Caco-2 (cell line): ENCODE measurements around the gene EXOC6B. TPM values are rescaled to one million over a fixed set of nuclear protein-coding genes. Genes with fewer than 3 reads are reported as not detected.

Experiments
- BruUV-seq: library from RNA; stranded (reverse); fragments of 400-500 nt; replicated peaks from 2 replicates; lab custom pipeline; 2021; lab: Mats Ljungman, UMichigan
- CTCF ChIA-PET: fragments of 300-600 bp; sonication (Branson Sonifier 250); formaldehyde crosslinking; loops from one replicate; lab custom pipeline; 2022; ENCODE audit warnings: antibody characterized with exemption; lab: Charles Lee
- POLR2A ChIA-PET: fragments of 300-600 bp; sonication (Branson Sonifier 250); formaldehyde crosslinking; loops from one replicate; lab custom pipeline; 2022; ENCODE audit warnings: antibody characterized with exemption; lab: Charles Lee
- DNase-seq, 2 experiments: peaks; one replicate each; pipeline versions ENCODE4 v3.0.0 to v3.0.0-alpha.2; 2020 to 2022
- H3K27me3 ChIP-seq: replicated peaks from 2 replicates; pipeline ENCODE4 v1.6.0; 2011; ENCODE audit warnings: low read length; ENCODE audit not compliant: control insufficient read depth, insufficient read depth
- H3K36me3 ChIP-seq: 2 replicates; pipeline ENCODE4 v1.5.1; 2011; ENCODE audit warnings: low read length; ENCODE audit not compliant: control insufficient read depth, insufficient read depth
- H3K4me1 ChIP-seq: fragments of 250-450 bp; sonication (Bioruptor Pico); 2 replicates; pipeline ENCODE4 v1.5.1; 2020; ENCODE audit warnings: mild to moderate bottlenecking
- H3K4me3 ChIP-seq: 2 replicates; pipeline ENCODE4 v1.5.1; 2011; ENCODE audit warnings: low read depth, mild to moderate bottlenecking, control low read depth, low read length
- H3K9me3 ChIP-seq: fragments of 250-450 bp; sonication (Bioruptor Pico); 2 replicates; pipeline ENCODE4 v1.5.1; 2020; ENCODE audit warnings: mild to moderate bottlenecking, moderate library complexity
- H3K27ac Mint-ChIP-seq: one replicate; pipeline ENCODE4 v1.8.0; 2022; ENCODE audit warnings: mixed read lengths; ENCODE audit not compliant: unreplicated experiment
- H3K27me3 Mint-ChIP-seq: one replicate; pipeline ENCODE4 v1.8.0; 2022; ENCODE audit warnings: mixed read lengths; ENCODE audit not compliant: insufficient read depth, unreplicated experiment
- H3K36me3 Mint-ChIP-seq: one replicate; pipeline ENCODE4 v1.8.0; 2022; ENCODE audit warnings: mild to moderate bottlenecking, mixed read lengths; ENCODE audit not compliant: insufficient read depth, unreplicated experiment
- H3K4me1 Mint-ChIP-seq: one replicate; pipeline ENCODE4 v1.8.0; 2022; ENCODE audit warnings: low read depth, mixed read lengths; ENCODE audit not compliant: unreplicated experiment
- H3K4me3 Mint-ChIP-seq: one replicate; pipeline ENCODE4 v1.8.0; 2022; ENCODE audit warnings: mild to moderate bottlenecking, moderate library complexity, mixed read lengths; ENCODE audit not compliant: unreplicated experiment
- H3K9me3 Mint-ChIP-seq: one replicate; pipeline ENCODE4 v1.8.0; 2022; ENCODE audit warnings: mixed read lengths; ENCODE audit not compliant: unreplicated experiment
- intact Hi-C: fragments of 100-400 bp; cut with micrococcal nuclease; formaldehyde crosslinking; loops from one replicate; pipeline ENCODE4 v1.10.0; 2022; ENCODE audit not compliant: unreplicated experiment
- total RNA-seq: library from RNA; stranded (reverse); gene quantifications from 2 replicates; pipeline ENCODE4 v1.2.3, GENCODE V29; 2022
- TF ChIP-seq, protein P1 (sequence below), 2 experiments: fragments of 200-600 bp in 1 of 2; IDR thresholded peaks; 1 replicate in 1 of 2; 2 replicates in 1 of 2; pipeline versions ENCODE4 v1.5.1 to v1.8.0; 2011 to 2022; ENCODE audit warnings: antibody characterized with exemption in 1 of 2, control low read depth in 1 of 2, inconsistent platforms in 1 of 2, low read depth in 1 of 2, low read length in 1 of 2, mild to moderate bottlenecking in 1 of 2, moderate library complexity in 1 of 2; ENCODE audit not compliant: insufficient read depth in 1 of 2, severe bottlenecking in 1 of 2, unreplicated experiment in 1 of 2

EXOC6B gene
- total RNA-seq, 1 experiment from 2014 or later: 36.1 TPM

DNA sequence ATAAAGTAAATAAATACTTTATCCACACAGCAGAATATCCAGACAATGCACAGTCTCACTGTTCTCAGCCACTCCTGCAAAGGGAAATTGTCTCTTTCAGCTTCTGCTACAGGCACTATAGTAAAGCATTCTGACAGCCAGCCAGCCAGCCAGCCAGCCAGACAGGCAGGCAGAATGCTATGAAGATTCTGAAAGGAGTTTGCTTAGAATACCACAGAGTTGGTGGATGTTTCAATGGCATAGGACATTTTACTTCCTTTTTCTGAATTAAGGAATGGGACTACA is 562.1 kb downstream of the EXOC6B start:
- no peaks in the 10 kb centered on the region for H3K4me1 Mint-ChIP-seq
- intact Hi-C loops: no loop called here

DNA sequence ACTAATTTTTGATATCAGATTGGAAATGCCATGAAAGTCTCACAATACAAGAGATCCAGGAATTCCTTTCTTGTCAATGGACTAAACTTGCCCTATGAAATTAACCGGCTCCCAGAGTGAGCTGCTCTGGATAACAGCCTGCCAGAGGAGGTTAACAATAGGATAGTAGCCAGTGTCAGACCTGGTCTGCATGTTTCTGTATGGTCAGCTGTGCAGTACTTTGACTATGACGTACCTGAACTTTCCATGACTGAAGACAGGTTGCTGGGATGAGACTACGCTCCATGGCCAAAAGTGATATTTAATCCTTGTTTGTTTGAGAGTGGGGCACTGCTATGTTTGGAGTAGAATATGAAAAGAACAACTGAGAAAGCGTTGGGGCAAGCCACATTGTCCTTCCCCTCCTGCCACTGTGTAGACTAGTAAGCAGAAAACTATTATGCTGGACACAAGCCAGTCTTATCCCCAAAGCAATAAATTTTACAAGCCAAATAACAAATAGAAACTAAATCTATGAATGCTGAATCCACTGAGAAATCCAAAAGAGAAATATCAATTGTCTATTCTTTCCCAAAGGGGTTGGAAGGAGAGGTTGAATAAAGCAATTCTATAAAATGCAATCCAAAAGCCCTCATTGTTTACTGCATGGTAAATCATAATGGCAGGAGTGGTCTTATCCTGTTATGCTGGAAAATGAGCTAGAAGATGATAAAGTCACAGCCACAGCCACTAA is 562.6 kb downstream of the EXOC6B start:
- Mint-ChIP-seq H3K4me3 (no peak overlapping the region), H3K27ac (no peak overlapping the region), H3K4me1 (no peaks in the 10 kb centered on the region), H3K27me3 (no peaks in the 10 kb centered on the region), H3K36me3 (no peaks in the 10 kb centered on the region), H3K9me3 (no peaks in the 10 kb centered on the region)
- Histone ChIP-seq H3K27me3 (no peaks in the 10 kb centered on the region), H3K9me3 (no peaks in the 10 kb centered on the region), H3K36me3 (no peaks in the 10 kb centered on the region), H3K4me1 (no peaks in the 10 kb centered on the region), H3K4me3 (no peak overlapping the region)
- DNase-seq: no peak
- TF ChIP-seq, protein P1, sequence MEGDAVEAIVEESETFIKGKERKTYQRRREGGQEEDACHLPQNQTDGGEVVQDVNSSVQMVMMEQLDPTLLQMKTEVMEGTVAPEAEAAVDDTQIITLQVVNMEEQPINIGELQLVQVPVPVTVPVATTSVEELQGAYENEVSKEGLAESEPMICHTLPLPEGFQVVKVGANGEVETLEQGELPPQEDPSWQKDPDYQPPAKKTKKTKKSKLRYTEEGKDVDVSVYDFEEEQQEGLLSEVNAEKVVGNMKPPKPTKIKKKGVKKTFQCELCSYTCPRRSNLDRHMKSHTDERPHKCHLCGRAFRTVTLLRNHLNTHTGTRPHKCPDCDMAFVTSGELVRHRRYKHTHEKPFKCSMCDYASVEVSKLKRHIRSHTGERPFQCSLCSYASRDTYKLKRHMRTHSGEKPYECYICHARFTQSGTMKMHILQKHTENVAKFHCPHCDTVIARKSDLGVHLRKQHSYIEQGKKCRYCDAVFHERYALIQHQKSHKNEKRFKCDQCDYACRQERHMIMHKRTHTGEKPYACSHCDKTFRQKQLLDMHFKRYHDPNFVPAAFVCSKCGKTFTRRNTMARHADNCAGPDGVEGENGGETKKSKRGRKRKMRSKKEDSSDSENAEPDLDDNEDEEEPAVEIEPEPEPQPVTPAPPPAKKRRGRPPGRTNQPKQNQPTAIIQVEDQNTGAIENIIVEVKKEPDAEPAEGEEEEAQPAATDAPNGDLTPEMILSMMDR (IDR thresholded peaks at IDR 0.05; ENCODE audit: insufficient read depth in 1 of 2, low read depth in 1 of 2, low read length in 1 of 2, severe bottlenecking in 1 of 2, unreplicated experiment in 1 of 2): no peak
- intact Hi-C loops: no loop called here
- no TSS peak for BruUV-seq
- ChIA-PET POLR2A (no interaction called here), CTCF (no interaction called here)

More for the DNA sequence above, 562.1 kb downstream of the EXOC6B start:
- TF ChIP-seq, protein P1 (IDR thresholded peaks at IDR 0.05; ENCODE audit: insufficient read depth in 1 of 2, low read depth in 1 of 2, low read length in 1 of 2, severe bottlenecking in 1 of 2, unreplicated experiment in 1 of 2): no peak
- no peaks in the 10 kb centered on the region for H3K27me3 Mint-ChIP-seq
- POLR2A ChIA-PET: no interaction called here
- Histone ChIP-seq H3K9me3 (no peaks in the 10 kb centered on the region), H3K4me1 (no peaks in the 10 kb centered on the region), H3K27me3 (no peaks in the 10 kb centered on the region), H3K4me3 (no peak overlapping the region), H3K36me3 (no peaks in the 10 kb centered on the region)
- H3K27ac Mint-ChIP-seq: no peak overlapping the region
- no TSS peak for BruUV-seq
- no peaks in the 10 kb centered on the region for H3K36me3 Mint-ChIP-seq
- no peak for DNase-seq
- H3K9me3 Mint-ChIP-seq: no peaks in the 10 kb centered on the region
- no peak overlapping the region for H3K4me3 Mint-ChIP-seq
- CTCF ChIA-PET: no interaction called here

DNA sequence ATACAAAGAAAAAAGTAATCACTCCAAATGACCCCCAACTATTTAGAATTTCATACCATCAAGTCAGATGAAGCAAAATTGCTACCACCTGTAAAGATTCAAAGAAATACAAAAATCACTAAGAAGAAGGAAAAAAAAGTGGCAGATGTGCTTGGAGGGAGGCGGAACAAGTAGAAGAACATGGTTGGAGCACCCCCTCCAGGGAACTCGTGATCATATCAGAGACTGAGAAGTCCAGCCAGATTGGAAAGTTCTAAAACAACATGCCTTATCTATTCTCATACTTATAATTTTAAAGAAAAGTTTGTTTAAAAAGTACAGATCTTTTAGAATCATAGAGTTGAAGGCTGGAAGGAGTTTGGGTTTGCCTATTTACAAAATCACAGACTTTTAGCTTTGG is 564.8 kb downstream of the EXOC6B start:
- POLR2A ChIA-PET: no interaction called here
- Histone ChIP-seq H3K36me3 (no peaks in the 10 kb centered on the region), H3K4me3 (no peak overlapping the region), H3K9me3 (no peaks in the 10 kb centered on the region), H3K27me3 (no peaks in the 10 kb centered on the region), H3K4me1 (no peaks in the 10 kb centered on the region)
- H3K9me3 Mint-ChIP-seq: no peaks in the 10 kb centered on the region
- H3K27ac Mint-ChIP-seq: no peak overlapping the region
- no peaks in the 10 kb centered on the region for H3K4me1 Mint-ChIP-seq
- intact Hi-C loops: no loop called here
- H3K27me3 Mint-ChIP-seq: no peaks in the 10 kb centered on the region
- no peak overlapping the region for H3K4me3 Mint-ChIP-seq
- BruUV-seq: no TSS peak
- TF ChIP-seq, protein P1 (IDR thresholded peaks at IDR 0.05; ENCODE audit: insufficient read depth in 1 of 2, low read depth in 1 of 2, low read length in 1 of 2, severe bottlenecking in 1 of 2, unreplicated experiment in 1 of 2): no peak
- no peak for DNase-seq
- CTCF ChIA-PET: no interaction called here
- H3K36me3 Mint-ChIP-seq: no peaks in the 10 kb centered on the region
